ENCODE results near the gene AFF3. TPM values are rescaled to one million over a fixed set of nuclear protein-coding genes. Genes with fewer than 3 reads are reported as not detected.

The AFF3 gene
- total RNA-seq, 1 experiment from 2014 or later: not detected

- TF ChIP-seq CTCF (conservative IDR thresholded peaks at IDR 0.05; ENCODE audit: low read depth, low read length) (no peak), EZH2 (IDR thresholded peaks at IDR 0.05; ENCODE audit: borderline replicate concordance, low read depth, low read length, poor library complexity, severe bottlenecking) (no peak)
- H3K9me3 ChIP-seq (ENCODE audit: low read depth, low read length, poor library complexity, severe bottlenecking): no peaks in the 10 kb centered on the region
- no TSS peak for BruUV-seq (replicated peaks)
- H3K27ac ChIP-seq (ENCODE audit: low read depth, low read length, poor library complexity, severe bottlenecking): no peak overlapping the region
- DNase-seq (ENCODE audit: low spot score): no peak
- intact Hi-C loops (cut with micrococcal nuclease; ENCODE audit: unreplicated experiment): no loop called here
- peaks cover 70% of the 10 kb centered on the region for H3K27me3 ChIP-seq (replicated peaks; ENCODE audit: insufficient read depth, low read depth, low read length, poor library complexity)
- ChIA-PET CTCF (interaction anchor here (0.5 kb wide), 1 partner anchor 227 kb away, joined by 3 read pairs; no protein-coding TSS in a partner anchor), POLR2A (ENCODE audit: low non-redundant PET) (no interaction called here)
- no peak overlapping the region for H3K4me3 ChIP-seq (ENCODE audit: low read depth, low read length, poor library complexity, severe bottlenecking)
- H3K4me1 ChIP-seq (ENCODE audit: insufficient read depth, low read length, poor library complexity, severe bottlenecking): no peaks in the 10 kb centered on the region
- no peaks in the 10 kb centered on the region for H3K36me3 ChIP-seq (ENCODE audit: insufficient read depth, low read length, poor library complexity, severe bottlenecking)
Measured at GRCh38 chr2:99544608-99545007, 597.8 kb downstream of the AFF3 start.

GRCh38 chr2:99543247-99543646, 599.1 kb downstream of the AFF3 start:
- peaks cover 68% of the 10 kb centered on the region for H3K27me3 ChIP-seq (replicated peaks; ENCODE audit: insufficient read depth, low read depth, low read length, poor library complexity)
- BruUV-seq (replicated peaks): no TSS peak
- H3K4me1 ChIP-seq (ENCODE audit: insufficient read depth, low read length, poor library complexity, severe bottlenecking): no peaks in the 10 kb centered on the region
- no peaks in the 10 kb centered on the region for H3K36me3 ChIP-seq (ENCODE audit: insufficient read depth, low read length, poor library complexity, severe bottlenecking)
- no peak overlapping the region for H3K4me3 ChIP-seq (ENCODE audit: low read depth, low read length, poor library complexity, severe bottlenecking)
- ChIA-PET POLR2A (ENCODE audit: low non-redundant PET) (no interaction called here), CTCF (no interaction called here)
- intact Hi-C loops (cut with micrococcal nuclease; ENCODE audit: unreplicated experiment): no loop called here
- DNase-seq (ENCODE audit: low spot score): no peak
- H3K9me3 ChIP-seq (ENCODE audit: low read depth, low read length, poor library complexity, severe bottlenecking): no peaks in the 10 kb centered on the region
- no peak overlapping the region for H3K27ac ChIP-seq (ENCODE audit: low read depth, low read length, poor library complexity, severe bottlenecking)
- no peak for TF ChIP-seq EZH2 (IDR thresholded peaks at IDR 0.05; ENCODE audit: borderline replicate concordance, low read depth, low read length, poor library complexity, severe bottlenecking)
- TF ChIP-seq CTCF (conservative IDR thresholded peaks at IDR 0.05; ENCODE audit: low read depth, low read length): no peak

GRCh38 chr2:99537910-99538485, 604.4 kb downstream of the AFF3 start:
- no peak overlapping the region for H3K4me3 ChIP-seq (ENCODE audit: low read depth, low read length, poor library complexity, severe bottlenecking)
- no peak for TF ChIP-seq CTCF (conservative IDR thresholded peaks at IDR 0.05; ENCODE audit: low read depth, low read length)
- no peak for TF ChIP-seq EZH2 (IDR thresholded peaks at IDR 0.05; ENCODE audit: borderline replicate concordance, low read depth, low read length, poor library complexity, severe bottlenecking)
- H3K9me3 ChIP-seq (ENCODE audit: low read depth, low read length, poor library complexity, severe bottlenecking): no peaks in the 10 kb centered on the region
- H3K4me1 ChIP-seq (ENCODE audit: insufficient read depth, low read length, poor library complexity, severe bottlenecking): no peaks in the 10 kb centered on the region
- no peak overlapping the region for H3K27ac ChIP-seq (ENCODE audit: low read depth, low read length, poor library complexity, severe bottlenecking)
- no TSS peak for BruUV-seq (replicated peaks)
- CTCF ChIA-PET: no interaction called here
- H3K27me3 ChIP-seq (replicated peaks; ENCODE audit: insufficient read depth, low read depth, low read length, poor library complexity): peaks cover 23% of the 10 kb centered on the region
- H3K36me3 ChIP-seq (ENCODE audit: insufficient read depth, low read length, poor library complexity, severe bottlenecking): no peaks in the 10 kb centered on the region
- POLR2A ChIA-PET (ENCODE audit: low non-redundant PET): no interaction called here
- intact Hi-C loops (cut with micrococcal nuclease; ENCODE audit: unreplicated experiment): no loop called here
- no peak for DNase-seq (ENCODE audit: low spot score)

All from A673 (cell line).